Measurements from ENCODE around the gene FADS2. TPM values are rescaled to one million over a fixed set of nuclear protein-coding genes. Genes with fewer than 3 reads are reported as not detected.

The FADS2 gene
- total RNA-seq, 1 experiment from 2014 or later, result 514 TPM

DNA sequence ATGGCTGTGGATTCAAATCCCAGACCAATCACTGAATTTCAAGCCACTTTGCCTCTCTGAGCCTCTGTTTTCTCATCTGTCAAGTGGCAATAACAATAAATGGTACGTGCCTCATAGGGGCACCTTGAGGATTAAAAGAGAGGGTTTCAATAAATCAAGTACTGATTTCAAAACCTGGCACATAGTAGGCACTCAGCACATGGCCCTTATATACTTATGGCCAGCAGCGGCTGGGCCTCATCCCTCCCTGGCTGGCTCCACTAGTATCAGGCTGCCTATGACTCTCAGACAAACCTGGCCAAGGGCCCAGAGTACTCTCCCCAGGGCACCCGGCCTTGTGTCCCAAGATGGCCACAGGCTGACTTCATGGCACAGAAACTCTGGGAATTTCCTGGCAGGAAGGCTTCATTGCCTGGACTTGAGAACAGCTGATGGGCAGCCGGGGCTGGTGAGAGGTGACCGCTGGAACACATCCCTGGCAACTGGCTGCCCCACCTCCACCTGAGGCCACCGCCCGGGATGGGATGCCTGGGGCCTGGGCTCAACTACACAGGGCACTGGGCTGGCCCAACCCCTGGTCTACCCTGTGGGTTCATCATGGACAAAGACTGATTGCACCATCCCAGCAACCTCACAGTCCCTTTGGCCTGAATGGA, 59.9 kb downstream of the FADS2 start:
- Histone ChIP-seq H3K27me3 (ENCODE audit: insufficient read depth, low read depth) (no peaks in the 10 kb centered on the region), H3K9me2 (ENCODE audit: insufficient read depth) (no peaks in the 10 kb centered on the region), H3K4me1 (replicated peaks; ENCODE audit: insufficient read depth) (peaks cover 12% of the 10 kb centered on the region), H3K36me3 (ENCODE audit: low read depth) (no peaks in the 10 kb centered on the region), H3K27ac (no peak overlapping the region), H4K20me1 (ENCODE audit: insufficient read depth) (no peaks in the 10 kb centered on the region; the same call in 1 of the 2 replicates), H2AFZ (no peak overlapping the region), H3K4me2 (no peak overlapping the region), H3K4me3 (no peak overlapping the region), H3K79me2 (ENCODE audit: low read depth) (no peaks in the 10 kb centered on the region), H3F3A (ENCODE audit: insufficient read depth, low read depth) (peaks cover 30% of the 10 kb centered on the region), H3K9me3 (ENCODE audit: insufficient read depth, low read depth) (no peaks in the 10 kb centered on the region)
- BruUV-seq (replicated peaks), result no TSS peak
- DNase-seq, result peak; percentile 58 to 89
- ChIA-PET POLR2A (ENCODE audit: unreplicated experiment) (no interaction called here), CTCF (interaction anchor here (1.0 kb wide), 1 partner anchor 90 kb away, joined by 3 read pairs; no protein-coding TSS in a partner anchor)
- TF ChIP-seq, protein P1, sequence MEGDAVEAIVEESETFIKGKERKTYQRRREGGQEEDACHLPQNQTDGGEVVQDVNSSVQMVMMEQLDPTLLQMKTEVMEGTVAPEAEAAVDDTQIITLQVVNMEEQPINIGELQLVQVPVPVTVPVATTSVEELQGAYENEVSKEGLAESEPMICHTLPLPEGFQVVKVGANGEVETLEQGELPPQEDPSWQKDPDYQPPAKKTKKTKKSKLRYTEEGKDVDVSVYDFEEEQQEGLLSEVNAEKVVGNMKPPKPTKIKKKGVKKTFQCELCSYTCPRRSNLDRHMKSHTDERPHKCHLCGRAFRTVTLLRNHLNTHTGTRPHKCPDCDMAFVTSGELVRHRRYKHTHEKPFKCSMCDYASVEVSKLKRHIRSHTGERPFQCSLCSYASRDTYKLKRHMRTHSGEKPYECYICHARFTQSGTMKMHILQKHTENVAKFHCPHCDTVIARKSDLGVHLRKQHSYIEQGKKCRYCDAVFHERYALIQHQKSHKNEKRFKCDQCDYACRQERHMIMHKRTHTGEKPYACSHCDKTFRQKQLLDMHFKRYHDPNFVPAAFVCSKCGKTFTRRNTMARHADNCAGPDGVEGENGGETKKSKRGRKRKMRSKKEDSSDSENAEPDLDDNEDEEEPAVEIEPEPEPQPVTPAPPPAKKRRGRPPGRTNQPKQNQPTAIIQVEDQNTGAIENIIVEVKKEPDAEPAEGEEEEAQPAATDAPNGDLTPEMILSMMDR (conservative IDR thresholded peaks at IDR 0.05), result no peak
- intact Hi-C loops (cut with micrococcal nuclease; ENCODE audit: unreplicated experiment), result loop anchor here (2.0 kb wide), 1 partner anchor 17 kb away; no protein-coding TSS in a partner anchor

DNA sequence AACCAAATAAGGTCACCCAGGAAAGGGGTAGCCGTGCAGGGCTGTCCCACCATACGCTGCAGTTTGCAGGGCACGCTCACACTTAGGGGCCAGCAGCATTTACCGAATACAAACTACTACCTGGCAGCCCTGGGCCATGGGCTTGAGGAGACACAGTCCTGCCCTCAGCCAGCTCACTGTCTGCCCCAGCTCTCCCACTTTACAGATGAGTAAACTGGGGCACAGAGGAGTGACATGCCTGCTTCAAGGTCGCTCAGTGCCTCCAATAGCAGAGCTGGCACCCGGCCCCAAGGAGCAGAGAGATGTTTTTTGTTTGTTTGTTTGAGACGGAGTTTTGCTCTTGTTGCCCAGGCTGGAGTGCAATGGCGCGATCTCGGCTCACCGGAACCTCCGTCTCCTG, 60.5 kb downstream of the FADS2 start:
- no peak for DNase-seq
- peaks cover 30% of the 10 kb centered on the region for H3F3A ChIP-seq (ENCODE audit: insufficient read depth, low read depth)
- CTCF ChIA-PET, result interaction anchor here (1.0 kb wide), 1 partner anchor 91 kb away, joined by 3 read pairs; no protein-coding TSS in a partner anchor
- no peaks in the 10 kb centered on the region for H3K9me2 ChIP-seq (ENCODE audit: insufficient read depth)
- no peak overlapping the region for H3K4me2 ChIP-seq
- no peaks in the 10 kb centered on the region for H3K36me3 ChIP-seq (ENCODE audit: low read depth)
- no peak overlapping the region for H3K4me3 ChIP-seq
- H4K20me1 ChIP-seq (ENCODE audit: insufficient read depth), result no peaks in the 10 kb centered on the region; the same call in 1 of the 2 replicates
- H2AFZ ChIP-seq, result no peak overlapping the region
- BruUV-seq (replicated peaks), result no TSS peak
- H3K27me3 ChIP-seq (ENCODE audit: insufficient read depth, low read depth), result no peaks in the 10 kb centered on the region
- H3K4me1 ChIP-seq (replicated peaks; ENCODE audit: insufficient read depth), result peaks cover 12% of the 10 kb centered on the region
- H3K9me3 ChIP-seq (ENCODE audit: insufficient read depth, low read depth), result no peaks in the 10 kb centered on the region
- TF ChIP-seq, protein P1 (conservative IDR thresholded peaks at IDR 0.05), result no peak
- TF ChIP-seq EZH2 (IDR thresholded peaks at IDR 0.05; ENCODE audit: low read depth), result no peak
- H3K79me2 ChIP-seq (ENCODE audit: low read depth), result no peaks in the 10 kb centered on the region
- POLR2A ChIA-PET (ENCODE audit: unreplicated experiment), result no interaction called here
- H3K27ac ChIP-seq, result no peak overlapping the region
- intact Hi-C loops (cut with micrococcal nuclease; ENCODE audit: unreplicated experiment), result loop anchor here (2.0 kb wide), 1 partner anchor 18 kb away; no protein-coding TSS in a partner anchor

DNA sequence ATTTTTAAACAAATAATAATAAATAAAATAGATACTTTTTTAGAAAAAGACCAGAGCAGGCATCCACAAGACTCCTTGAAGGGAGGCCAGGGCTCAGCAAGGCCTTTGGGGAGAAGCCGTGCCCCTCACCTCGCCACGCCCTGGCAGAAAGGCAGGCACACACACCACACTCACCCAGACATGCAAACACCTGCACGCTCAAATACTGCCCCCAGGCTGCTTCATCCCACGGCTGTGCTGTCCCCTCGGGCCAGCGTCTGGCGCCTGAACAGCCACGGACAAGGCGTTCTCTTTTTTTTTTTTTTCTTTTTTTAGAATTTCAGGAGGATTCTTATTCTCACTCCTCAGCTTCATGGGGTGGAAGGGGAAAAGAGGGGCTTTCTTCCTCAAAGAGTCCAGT, 61.7 kb downstream of the FADS2 start:
- Histone ChIP-seq H3K4me2 (peak overlapping the region; percentile 98), H3K27ac (no peak overlapping the region), H3K4me1 (replicated peaks; ENCODE audit: insufficient read depth) (peaks cover 12% of the 10 kb centered on the region), H3K9me3 (ENCODE audit: insufficient read depth, low read depth) (no peaks in the 10 kb centered on the region), H3K9me2 (ENCODE audit: insufficient read depth) (no peaks in the 10 kb centered on the region), H3K36me3 (ENCODE audit: low read depth) (no peaks in the 10 kb centered on the region), H4K20me1 (ENCODE audit: insufficient read depth) (no peaks in the 10 kb centered on the region; the same call in 1 of the 2 replicates), H3K4me3 (peak overlapping the region; percentile 94; the same call in 1 of the 2 replicates), H3K27me3 (ENCODE audit: insufficient read depth, low read depth) (no peaks in the 10 kb centered on the region), H3F3A (ENCODE audit: insufficient read depth, low read depth) (peaks cover 30% of the 10 kb centered on the region), H3K79me2 (ENCODE audit: low read depth) (no peaks in the 10 kb centered on the region), H2AFZ (no peak overlapping the region)
- TF ChIP-seq, protein P1 (conservative IDR thresholded peaks at IDR 0.05), result no peak
- TF ChIP-seq EZH2 (IDR thresholded peaks at IDR 0.05; ENCODE audit: low read depth), result no peak
- CTCF ChIA-PET, result no interaction called here
- no peak for DNase-seq
- intact Hi-C loops (cut with micrococcal nuclease; ENCODE audit: unreplicated experiment), result loop anchor here (2.0 kb wide), 1 partner anchor 19 kb away; no protein-coding TSS in a partner anchor
- POLR2A ChIA-PET (ENCODE audit: unreplicated experiment), result no interaction called here
- TSS peak; percentile 55 for BruUV-seq (replicated peaks)
